Osteoblast (primary cell): ENCODE measurements around the gene HMG20B. TPM values are rescaled to one million over a fixed set of nuclear protein-coding genes. Genes with fewer than 3 reads are reported as not detected.
"Not testable (repeated sequence)": the region's sequence is repeated elsewhere in the genome, so short reads cannot be mapped to it uniquely, and the experiment has no call there.

Experiments
- DNase-seq: peaks from one replicate; pipeline ENCODE4 v3.0.0; 2011; ENCODE audit warnings: low spot score, mixed read lengths; ENCODE audit not compliant: insufficient read length; ENCODE audit errors: missing footprints
- H2AFZ ChIP-seq: 2 replicates; pipeline ENCODE4 v1.6.0; 2011; ENCODE audit warnings: mild to moderate bottlenecking, low read length
- H3K27ac ChIP-seq: 2 replicates; pipeline ENCODE4 v1.5.1; 2011; ENCODE audit warnings: mild to moderate bottlenecking, low read depth, low read length, moderate library complexity
- H3K27me3 ChIP-seq: 2 replicates; pipeline ENCODE4 v1.6.0; 2012; ENCODE audit warnings: mild to moderate bottlenecking, control low read depth, inconsistent platforms, low read length, moderate library complexity; ENCODE audit not compliant: insufficient read depth
- H3K36me3 ChIP-seq: 2 replicates; pipeline ENCODE4 v1.5.1; 2011; ENCODE audit warnings: mild to moderate bottlenecking, low read length, control low read depth, moderate library complexity; ENCODE audit not compliant: insufficient read depth
- H3K4me1 ChIP-seq: 2 replicates; pipeline ENCODE4 v1.5.1; 2011; ENCODE audit warnings: mild to moderate bottlenecking, low read length, control low read depth, moderate library complexity; ENCODE audit not compliant: insufficient read depth
- H3K4me2 ChIP-seq: 2 replicates; pipeline ENCODE4 v1.6.0; 2011; ENCODE audit warnings: mild to moderate bottlenecking, low read length; ENCODE audit not compliant: insufficient read depth
- H3K4me3 ChIP-seq: fragments of 200-600 bp; sonication (generic); 3 replicates; pipeline ENCODE4 v1.5.1; 2012; ENCODE audit warnings: mild to moderate bottlenecking, low read length, inconsistent platforms; ENCODE audit not compliant: insufficient read depth
- H3K79me2 ChIP-seq: 2 replicates; pipeline ENCODE4 v1.6.0; 2012; ENCODE audit warnings: mild to moderate bottlenecking, low read length, control low read depth, inconsistent platforms; ENCODE audit not compliant: insufficient read depth
- H3K9me3 ChIP-seq: 2 replicates; pipeline ENCODE4 v1.5.1; 2011; ENCODE audit warnings: low read depth, low read length, control low read depth
- H4K20me1 ChIP-seq: 2 replicates; pipeline ENCODE4 v1.6.0; 2012; ENCODE audit warnings: mild to moderate bottlenecking, low read length, control low read depth; ENCODE audit not compliant: insufficient read depth
- CTCF ChIP-seq: IDR thresholded peaks from 2 replicates; pipeline ENCODE4 v1.5.1; 2011; ENCODE audit warnings: mild to moderate bottlenecking, low read depth, low read length, moderate library complexity; ENCODE audit errors: extremely low read depth
- total RNA-seq: library from RNA; depleted of rRNA; stranded (reverse); fragments of >200 nt; gene quantifications from 2 replicates; pipeline ENCODE4 v1.2.3, GENCODE V29; 2012

Gene HMG20B
- total RNA-seq, 1 donor: 65.9 TPM

GRCh38 chr19:3577723-3578344 is 5.1 kb downstream of the HMG20B start:
- peaks cover 19% of the 10 kb centered on the region for H3K4me1 ChIP-seq
- no peaks in the 10 kb centered on the region for H3K9me3 ChIP-seq
- H3K4me2 ChIP-seq: no peak overlapping the region
- TF ChIP-seq CTCF: no peak
- H3K4me3 ChIP-seq: no peak overlapping the region
- peaks cover 11% of the 10 kb centered on the region for H3K36me3 ChIP-seq
- H2AFZ ChIP-seq: no peak overlapping the region
- no peak overlapping the region for H3K27ac ChIP-seq
- peak; percentile 68 for DNase-seq
- H4K20me1 ChIP-seq: no peaks in the 10 kb centered on the region
- no peaks in the 10 kb centered on the region for H3K27me3 ChIP-seq
- peaks cover 5% of the 10 kb centered on the region for H3K79me2 ChIP-seq

GRCh38 chr19:3578390-3578789 is 5.6 kb downstream of the HMG20B start:
- H2AFZ ChIP-seq: no peak overlapping the region
- peak; percentile 73 for DNase-seq
- peaks cover 11% of the 10 kb centered on the region for H3K36me3 ChIP-seq
- H3K4me2 ChIP-seq: no peak overlapping the region
- no peaks in the 10 kb centered on the region for H3K9me3 ChIP-seq
- no peak overlapping the region for H3K4me3 ChIP-seq
- no peaks in the 10 kb centered on the region for H3K27me3 ChIP-seq
- no peaks in the 10 kb centered on the region for H4K20me1 ChIP-seq
- H3K27ac ChIP-seq: no peak overlapping the region
- no peak for TF ChIP-seq CTCF
- peaks cover 19% of the 10 kb centered on the region for H3K4me1 ChIP-seq
- peaks cover 2% of the 10 kb centered on the region for H3K79me2 ChIP-seq

GRCh38 chr19:3580156-3580934 is 7.6 kb downstream of the HMG20B start:
- Histone ChIP-seq H3K27me3 (peaks cover 6% of the 10 kb centered on the region), H3K9me3 (no peaks in the 10 kb centered on the region), H3K4me2 (peak overlapping the region; percentile 62), H3K36me3 (peaks cover 7% of the 10 kb centered on the region), H2AFZ (no peak overlapping the region), H3K27ac (peak overlapping the region; percentile 62), H3K4me3 (no peak overlapping the region), H4K20me1 (no peaks in the 10 kb centered on the region), H3K4me1 (peaks cover 17% of the 10 kb centered on the region), H3K79me2 (no peaks in the 10 kb centered on the region)
- TF ChIP-seq CTCF: no peak
- peak; percentile 98 for DNase-seq

GRCh38 chr19:3581792-3582191 is 9.0 kb downstream of the HMG20B start:
- H4K20me1 ChIP-seq, H3K79me2 ChIP-seq, H2AFZ ChIP-seq, DNase-seq, H3K4me2 ChIP-seq, H3K9me3 ChIP-seq, H3K36me3 ChIP-seq, H3K4me3 ChIP-seq, H3K27ac ChIP-seq: not testable (repeated sequence)
- Histone ChIP-seq H3K27me3 (peaks cover 18% of the 10 kb centered on the region), H3K4me1 (peaks cover 17% of the 10 kb centered on the region)

- H3K27ac ChIP-seq, H3K9me3 ChIP-seq, H3K4me3 ChIP-seq, H4K20me1 ChIP-seq, H3K4me2 ChIP-seq, DNase-seq, H3K79me2 ChIP-seq, H2AFZ ChIP-seq, H3K36me3 ChIP-seq: not testable (repeated sequence)
- Histone ChIP-seq H3K4me1 (peaks cover 17% of the 10 kb centered on the region), H3K27me3 (peaks cover 22% of the 10 kb centered on the region)
Observed at GRCh38 chr19:3584036-3584802, 11.5 kb downstream of the HMG20B start.
